ENCODE results near the gene ZBTB20.

ZBTB20 gene

GRCh38 chr3:114380233-114380651, 766.8 kb downstream of the ZBTB20 start:
- no peak for DNase-seq

GRCh38 chr3:114379266-114379665, 767.8 kb downstream of the ZBTB20 start:
- DNase-seq, result no peak

GRCh38 chr3:114378760-114379159, 768.3 kb downstream of the ZBTB20 start:
- DNase-seq, result no peak

GRCh38 chr3:114377426-114377825, 769.7 kb downstream of the ZBTB20 start:
- no peak for DNase-seq

GRCh38 chr3:114376516-114377185, 770.4 kb downstream of the ZBTB20 start:
- peak; percentile 60 for DNase-seq

- no peak for DNase-seq
These were observed 771.3 kb downstream of the ZBTB20 start for GRCh38 chr3:114375608-114376421.

- no peak for DNase-seq
These were observed 772.6 kb downstream of the ZBTB20 start for GRCh38 chr3:114374433-114374990.

- no peak for DNase-seq
These were observed 776.4 kb downstream of the ZBTB20 start for GRCh38 chr3:114370537-114371174.

GRCh38 chr3:114365909-114366308, 781.2 kb downstream of the ZBTB20 start:
- DNase-seq, result no peak

- no peak for DNase-seq
These were observed 782.1 kb downstream of the ZBTB20 start for GRCh38 chr3:114364806-114365654.

GRCh38 chr3:114363554-114364202, 783.4 kb downstream of the ZBTB20 start:
- DNase-seq, result peak; percentile 16

- no peak for DNase-seq
These were observed 784.3 kb downstream of the ZBTB20 start for GRCh38 chr3:114362815-114363214.

- peak; percentile 41 for DNase-seq
These were observed 785.7 kb downstream of the ZBTB20 start for GRCh38 chr3:114361391-114361790.

GRCh38 chr3:114356525-114356924, 790.6 kb downstream of the ZBTB20 start:
- DNase-seq, result no peak

GRCh38 chr3:114356066-114356465, 791.0 kb downstream of the ZBTB20 start:
- no peak for DNase-seq

- DNase-seq, result no peak
These were observed 791.4 kb downstream of the ZBTB20 start for GRCh38 chr3:114355653-114356052.

GRCh38 chr3:114351822-114352145, 795.3 kb downstream of the ZBTB20 start:
- DNase-seq, result no peak

GRCh38 chr3:114351123-114351821, 795.8 kb downstream of the ZBTB20 start:
- no peak for DNase-seq

- DNase-seq, result no peak
These were observed 796.4 kb downstream of the ZBTB20 start for GRCh38 chr3:114350690-114351089.

GRCh38 chr3:114350271-114350670, 796.8 kb downstream of the ZBTB20 start:
- DNase-seq, result no peak

- no peak for DNase-seq
These were observed 802.6 kb downstream of the ZBTB20 start for GRCh38 chr3:114344492-114344891.
